SK-N-SH treated with all-trans-retinoic acid at 6 μM for 48 hours (cell line): ENCODE data around the gene ABCA8.
"Not testable (repeated sequence)": the region's sequence is repeated elsewhere in the genome, so short reads cannot be mapped to it uniquely, and the experiment has no call there.

ENCODE experiments used
- ATAC-seq: fragments of 200-7000 bp; cut with Tn5 transposase; 3 replicates; pipeline ENCODE4 v1.9.1; 2020; ENCODE audit warnings: mild to moderate bottlenecking, moderate library complexity
- BACH2 ChIP-seq: fragments of 250-450 bp; sonication (Bioruptor Pico); IDR thresholded peaks from 2 replicates; pipeline ENCODE4 v1.9.0; 2021; ENCODE audit warnings: mild to moderate bottlenecking, borderline replicate concordance
- CSDC2 ChIP-seq: fragments of 250-450 bp; sonication (Bioruptor Pico); IDR thresholded peaks from 2 replicates; pipeline ENCODE4 v1.5.0; 2020; ENCODE audit warnings: mild to moderate bottlenecking, moderate library complexity
- ESRRG ChIP-seq: fragments of 250-450 bp; sonication (Bioruptor Pico); IDR thresholded peaks from 2 replicates; pipeline ENCODE4 v1.6.1; 2021; ENCODE audit warnings: mild to moderate bottlenecking
- ISL1 ChIP-seq: fragments of 250-450 bp; sonication (Bioruptor Pico); IDR thresholded peaks from 2 replicates; pipeline ENCODE4 v2.1.2; 2022; ENCODE audit warnings: mild to moderate bottlenecking, moderate library complexity
- OSR1 ChIP-seq: fragments of 250-450 bp; sonication (Bioruptor Pico); IDR thresholded peaks from 2 replicates; pipeline ENCODE4 v1.8.0; 2022; ENCODE audit warnings: moderate library complexity, mild to moderate bottlenecking, inconsistent platforms
- PPARA ChIP-seq: fragments of 250-450 bp; sonication (Bioruptor Pico); IDR thresholded peaks from 2 replicates; pipeline ENCODE4 v1.5.0; 2020; ENCODE audit warnings: mild to moderate bottlenecking, borderline replicate concordance
- RARB ChIP-seq: fragments of 250-450 bp; sonication (Bioruptor Pico); IDR thresholded peaks from 2 replicates; pipeline ENCODE4 v1.8.0; 2021; ENCODE audit warnings: mild to moderate bottlenecking, moderate library complexity
- TCF4 ChIP-seq: fragments of 250-450 bp; sonication (Bioruptor Pico); IDR thresholded peaks from 2 replicates; pipeline ENCODE4 v1.8.0; 2021; ENCODE audit warnings: mild to moderate bottlenecking, moderate library complexity, borderline replicate concordance
- ZC3H10 ChIP-seq: fragments of 250-450 bp; sonication (Bioruptor Pico); IDR thresholded peaks from 2 replicates; pipeline ENCODE4 v1.5.1; 2021; ENCODE audit warnings: mild to moderate bottlenecking, moderate library complexity
- ZFP3 ChIP-seq: fragments of 250-450 bp; sonication (Bioruptor Pico); IDR thresholded peaks from 2 replicates; pipeline ENCODE4 v1.5.0; 2020; ENCODE audit warnings: mild to moderate bottlenecking, moderate library complexity
- ZNF565 ChIP-seq: fragments of 450-650 bp; formaldehyde crosslinking; conservative IDR thresholded peaks from 2 replicates; pipeline ENCODE4 v1.5.0; 2020; ENCODE audit warnings: low read depth, mild to moderate bottlenecking, moderate library complexity
- ZNF70 ChIP-seq: fragments of 450-650 bp; formaldehyde crosslinking; IDR thresholded peaks from 2 replicates; pipeline ENCODE4 v1.5.0; 2020; ENCODE audit warnings: mild to moderate bottlenecking, moderate library complexity
- TF ChIP-seq, protein P1 (sequence below): fragments of 250-450 bp; sonication (Bioruptor Pico); IDR thresholded peaks from 2 replicates; pipeline ENCODE4 v1.5.1; 2021; ENCODE audit warnings: mild to moderate bottlenecking, moderate library complexity
- TF ChIP-seq, protein P2 (sequence below): fragments of 250-450 bp; sonication (Bioruptor Pico); IDR thresholded peaks from 2 replicates; pipeline ENCODE4 v1.5.0; 2020; ENCODE audit warnings: mild to moderate bottlenecking, moderate library complexity
- TF ChIP-seq, protein P3 (sequence below): fragments of 250-450 bp; sonication (Bioruptor Pico); IDR thresholded peaks from 2 replicates; pipeline ENCODE4 v1.8.0; 2020; ENCODE audit warnings: mild to moderate bottlenecking, moderate library complexity, borderline replicate concordance
- TF ChIP-seq, protein P4 (sequence below): fragments of 250-450 bp; sonication (Bioruptor Pico); IDR thresholded peaks from 2 replicates; pipeline ENCODE4 v1.5.1; 2020; ENCODE audit warnings: low read depth, mild to moderate bottlenecking, moderate library complexity
- TF ChIP-seq, protein P5 (sequence below): fragments of 250-450 bp; sonication (Bioruptor Pico); IDR thresholded peaks from 2 replicates; pipeline ENCODE4 v1.8.0; 2021; ENCODE audit warnings: low read depth, mild to moderate bottlenecking, moderate library complexity, borderline replicate concordance

The ABCA8 gene

DNA sequence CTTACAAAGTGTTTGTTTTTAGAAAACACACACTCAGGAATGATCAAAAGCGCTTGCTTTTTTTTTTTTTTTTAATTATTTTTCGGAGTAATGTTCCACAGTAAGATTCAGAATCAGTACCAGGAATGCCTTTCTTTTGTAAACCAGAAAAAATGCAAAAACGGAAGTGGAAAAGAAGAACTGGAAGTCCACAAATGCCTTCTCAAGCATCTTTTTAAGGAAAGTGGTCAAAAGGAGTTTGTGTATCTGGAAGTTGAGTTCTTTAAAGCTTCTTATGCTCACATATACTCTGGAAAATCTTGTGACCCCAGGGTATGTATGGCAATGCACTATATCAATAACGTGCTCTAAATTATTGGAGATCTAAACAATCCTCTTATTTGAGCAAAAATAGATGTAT, 126.0 kb downstream of the ABCA8 start:
- TF ChIP-seq TCF4 (CRISPR knock-in tag) (no peak), ZNF565 (CRISPR knock-in tag) (no peak), BACH2 (no peak), ISL1 (no peak), CSDC2 (no peak), PPARA (CRISPR knock-in tag) (no peak), ZFP3 (CRISPR knock-in tag) (no peak), RARB (CRISPR knock-in tag) (no peak), OSR1 (CRISPR knock-in tag) (no peak), ZC3H10 (CRISPR knock-in tag) (no peak), ZNF70 (CRISPR knock-in tag) (no peak)
- TF ChIP-seq, protein P1, sequence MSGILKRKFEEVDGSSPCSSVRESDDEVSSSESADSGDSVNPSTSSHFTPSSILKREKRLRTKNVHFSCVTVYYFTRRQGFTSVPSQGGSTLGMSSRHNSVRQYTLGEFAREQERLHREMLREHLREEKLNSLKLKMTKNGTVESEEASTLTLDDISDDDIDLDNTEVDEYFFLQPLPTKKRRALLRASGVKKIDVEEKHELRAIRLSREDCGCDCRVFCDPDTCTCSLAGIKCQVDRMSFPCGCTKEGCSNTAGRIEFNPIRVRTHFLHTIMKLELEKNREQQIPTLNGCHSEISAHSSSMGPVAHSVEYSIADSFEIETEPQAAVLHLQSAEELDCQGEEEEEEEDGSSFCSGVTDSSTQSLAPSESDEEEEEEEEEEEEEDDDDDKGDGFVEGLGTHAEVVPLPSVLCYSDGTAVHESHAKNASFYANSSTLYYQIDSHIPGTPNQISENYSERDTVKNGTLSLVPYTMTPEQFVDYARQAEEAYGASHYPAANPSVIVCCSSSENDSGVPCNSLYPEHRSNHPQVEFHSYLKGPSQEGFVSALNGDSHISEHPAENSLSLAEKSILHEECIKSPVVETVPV (CRISPR knock-in tag) = no peak
- TF ChIP-seq, protein P2, sequence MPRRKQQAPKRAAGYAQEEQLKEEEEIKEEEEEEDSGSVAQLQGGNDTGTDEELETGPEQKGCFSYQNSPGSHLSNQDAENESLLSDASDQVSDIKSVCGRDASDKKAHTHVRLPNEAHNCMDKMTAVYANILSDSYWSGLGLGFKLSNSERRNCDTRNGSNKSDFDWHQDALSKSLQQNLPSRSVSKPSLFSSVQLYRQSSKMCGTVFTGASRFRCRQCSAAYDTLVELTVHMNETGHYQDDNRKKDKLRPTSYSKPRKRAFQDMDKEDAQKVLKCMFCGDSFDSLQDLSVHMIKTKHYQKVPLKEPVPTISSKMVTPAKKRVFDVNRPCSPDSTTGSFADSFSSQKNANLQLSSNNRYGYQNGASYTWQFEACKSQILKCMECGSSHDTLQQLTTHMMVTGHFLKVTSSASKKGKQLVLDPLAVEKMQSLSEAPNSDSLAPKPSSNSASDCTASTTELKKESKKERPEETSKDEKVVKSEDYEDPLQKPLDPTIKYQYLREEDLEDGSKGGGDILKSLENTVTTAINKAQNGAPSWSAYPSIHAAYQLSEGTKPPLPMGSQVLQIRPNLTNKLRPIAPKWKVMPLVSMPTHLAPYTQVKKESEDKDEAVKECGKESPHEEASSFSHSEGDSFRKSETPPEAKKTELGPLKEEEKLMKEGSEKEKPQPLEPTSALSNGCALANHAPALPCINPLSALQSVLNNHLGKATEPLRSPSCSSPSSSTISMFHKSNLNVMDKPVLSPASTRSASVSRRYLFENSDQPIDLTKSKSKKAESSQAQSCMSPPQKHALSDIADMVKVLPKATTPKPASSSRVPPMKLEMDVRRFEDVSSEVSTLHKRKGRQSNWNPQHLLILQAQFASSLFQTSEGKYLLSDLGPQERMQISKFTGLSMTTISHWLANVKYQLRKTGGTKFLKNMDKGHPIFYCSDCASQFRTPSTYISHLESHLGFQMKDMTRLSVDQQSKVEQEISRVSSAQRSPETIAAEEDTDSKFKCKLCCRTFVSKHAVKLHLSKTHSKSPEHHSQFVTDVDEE (CRISPR knock-in tag) = no peak
- TF ChIP-seq, protein P3, sequence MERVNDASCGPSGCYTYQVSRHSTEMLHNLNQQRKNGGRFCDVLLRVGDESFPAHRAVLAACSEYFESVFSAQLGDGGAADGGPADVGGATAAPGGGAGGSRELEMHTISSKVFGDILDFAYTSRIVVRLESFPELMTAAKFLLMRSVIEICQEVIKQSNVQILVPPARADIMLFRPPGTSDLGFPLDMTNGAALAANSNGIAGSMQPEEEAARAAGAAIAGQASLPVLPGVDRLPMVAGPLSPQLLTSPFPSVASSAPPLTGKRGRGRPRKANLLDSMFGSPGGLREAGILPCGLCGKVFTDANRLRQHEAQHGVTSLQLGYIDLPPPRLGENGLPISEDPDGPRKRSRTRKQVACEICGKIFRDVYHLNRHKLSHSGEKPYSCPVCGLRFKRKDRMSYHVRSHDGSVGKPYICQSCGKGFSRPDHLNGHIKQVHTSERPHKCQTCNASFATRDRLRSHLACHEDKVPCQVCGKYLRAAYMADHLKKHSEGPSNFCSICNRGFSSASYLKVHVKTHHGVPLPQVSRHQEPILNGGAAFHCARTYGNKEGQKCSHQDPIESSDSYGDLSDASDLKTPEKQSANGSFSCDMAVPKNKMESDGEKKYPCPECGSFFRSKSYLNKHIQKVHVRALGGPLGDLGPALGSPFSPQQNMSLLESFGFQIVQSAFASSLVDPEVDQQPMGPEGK (CRISPR knock-in tag) = no peak
- TF ChIP-seq, protein P4, sequence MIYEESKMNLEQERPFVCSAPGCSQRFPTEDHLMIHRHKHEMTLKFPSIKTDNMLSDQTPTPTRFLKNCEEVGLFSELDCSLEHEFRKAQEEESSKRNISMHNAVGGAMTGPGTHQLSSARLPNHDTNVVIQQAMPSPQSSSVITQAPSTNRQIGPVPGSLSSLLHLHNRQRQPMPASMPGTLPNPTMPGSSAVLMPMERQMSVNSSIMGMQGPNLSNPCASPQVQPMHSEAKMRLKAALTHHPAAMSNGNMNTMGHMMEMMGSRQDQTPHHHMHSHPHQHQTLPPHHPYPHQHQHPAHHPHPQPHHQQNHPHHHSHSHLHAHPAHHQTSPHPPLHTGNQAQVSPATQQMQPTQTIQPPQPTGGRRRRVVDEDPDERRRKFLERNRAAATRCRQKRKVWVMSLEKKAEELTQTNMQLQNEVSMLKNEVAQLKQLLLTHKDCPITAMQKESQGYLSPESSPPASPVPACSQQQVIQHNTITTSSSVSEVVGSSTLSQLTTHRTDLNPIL (CRISPR knock-in tag) = no peak
- TF ChIP-seq, protein P5, sequence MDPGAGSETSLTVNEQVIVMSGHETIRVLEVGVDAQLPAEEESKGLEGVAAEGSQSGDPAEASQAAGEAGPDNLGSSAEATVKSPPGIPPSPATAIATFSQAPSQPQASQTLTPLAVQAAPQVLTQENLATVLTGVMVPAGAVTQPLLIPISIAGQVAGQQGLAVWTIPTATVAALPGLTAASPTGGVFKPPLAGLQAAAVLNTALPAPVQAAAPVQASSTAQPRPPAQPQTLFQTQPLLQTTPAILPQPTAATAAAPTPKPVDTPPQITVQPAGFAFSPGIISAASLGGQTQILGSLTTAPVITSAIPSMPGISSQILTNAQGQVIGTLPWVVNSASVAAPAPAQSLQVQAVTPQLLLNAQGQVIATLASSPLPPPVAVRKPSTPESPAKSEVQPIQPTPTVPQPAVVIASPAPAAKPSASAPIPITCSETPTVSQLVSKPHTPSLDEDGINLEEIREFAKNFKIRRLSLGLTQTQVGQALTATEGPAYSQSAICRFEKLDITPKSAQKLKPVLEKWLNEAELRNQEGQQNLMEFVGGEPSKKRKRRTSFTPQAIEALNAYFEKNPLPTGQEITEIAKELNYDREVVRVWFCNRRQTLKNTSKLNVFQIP (CRISPR knock-in tag) = no peak
- no peak for ATAC-seq

DNA sequence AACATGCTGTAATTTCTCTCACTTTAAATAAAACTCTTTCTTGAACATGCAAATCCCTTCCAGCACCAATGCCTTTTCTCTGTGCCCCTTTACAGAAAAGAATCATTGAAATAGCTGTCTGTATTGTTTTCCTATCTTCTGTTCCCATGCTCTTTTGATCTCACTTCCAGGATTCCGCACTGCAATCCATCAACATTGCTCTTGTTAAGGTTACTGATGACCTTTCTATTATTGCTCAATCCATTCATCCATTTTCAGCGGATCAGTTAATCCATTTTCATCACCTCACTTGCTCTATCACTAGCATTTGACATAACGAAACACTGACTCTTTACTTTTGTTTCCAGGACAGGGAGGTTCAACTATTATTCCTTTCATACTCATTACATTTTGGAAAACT, 130.5 kb downstream of the ABCA8 start:
- no peak for ATAC-seq
- TF ChIP-seq ZNF70 (CRISPR knock-in tag) (no peak), ISL1 (no peak), CSDC2 (no peak), ESRRG (CRISPR knock-in tag) (no peak), OSR1 (CRISPR knock-in tag) (no peak), ZFP3 (CRISPR knock-in tag) (no peak), RARB (CRISPR knock-in tag) (no peak), PPARA (CRISPR knock-in tag) (no peak)
- TF ChIP-seq, protein P5 (CRISPR knock-in tag) = no peak

DNA sequence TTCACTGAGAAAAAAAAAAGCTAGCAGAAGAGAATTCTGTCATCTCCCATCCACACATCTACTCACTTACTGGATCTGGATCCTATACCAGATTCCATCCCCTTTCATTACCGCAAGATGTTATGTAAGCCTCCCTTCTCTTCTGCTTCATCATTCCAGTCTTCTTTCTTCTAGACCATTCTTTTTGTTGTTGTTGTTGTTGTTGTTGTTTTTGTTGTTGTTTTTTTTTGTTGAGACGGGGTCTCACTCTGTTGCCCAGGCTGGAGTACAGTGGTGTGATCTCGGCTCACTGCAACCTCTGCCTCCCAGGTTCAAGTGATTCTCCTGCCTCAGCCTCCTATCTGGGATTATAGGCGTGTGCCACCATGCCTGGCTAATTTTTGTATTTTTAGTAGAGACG, 131.0 kb downstream of the ABCA8 start:
- ATAC-seq = not testable (repeated sequence)
